Hindlimb muscle (tissue), 1 donor: ENCODE data around the gene SURF1. TPM values are rescaled to one million over a fixed set of nuclear protein-coding genes. Genes with fewer than 3 reads are reported as not detected.
"Not testable (repeated sequence)": the region's sequence is repeated elsewhere in the genome, so short reads cannot be mapped to it uniquely, and the experiment has no call there.

Experiments
- DNase-seq: peaks from one replicate; pipeline ENCODE4 v3.0.0-alpha.2; 2013
- polyA plus RNA-seq: library from polyadenylated mRNA; unstranded; fragments of 120-200 nt; gene quantifications from one replicate; pipeline ENCODE4 v1.2.1, GENCODE V29; 2013; ENCODE audit not compliant: insufficient read length

SURF1 gene
- polyA plus RNA-seq, 1 donor: 35.5 TPM

DNA sequence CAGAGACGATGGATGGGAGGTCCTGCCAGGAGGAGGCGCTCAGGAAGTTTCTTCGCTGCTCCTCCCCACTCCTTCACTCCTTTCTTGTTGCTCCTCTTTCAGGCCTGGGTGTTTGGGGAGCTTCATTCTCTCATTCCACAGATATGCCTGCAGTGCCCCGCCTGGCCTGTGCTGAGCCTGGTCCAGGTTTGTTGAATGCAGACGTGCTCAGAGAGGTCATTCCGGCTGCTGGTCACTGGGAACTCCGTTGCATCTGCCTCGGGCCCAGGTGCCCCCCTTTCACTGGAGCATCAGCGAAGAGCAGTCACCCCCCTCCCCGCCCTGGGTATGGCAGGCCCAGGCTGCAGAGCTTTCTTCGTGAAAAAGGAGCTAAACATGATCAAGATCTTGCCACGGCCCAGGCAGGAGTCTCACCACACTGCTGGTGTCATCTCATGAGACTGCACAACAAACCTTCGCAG is 35.8 kb downstream of the SURF1 start:
- DNase-seq: no peak

DNA sequence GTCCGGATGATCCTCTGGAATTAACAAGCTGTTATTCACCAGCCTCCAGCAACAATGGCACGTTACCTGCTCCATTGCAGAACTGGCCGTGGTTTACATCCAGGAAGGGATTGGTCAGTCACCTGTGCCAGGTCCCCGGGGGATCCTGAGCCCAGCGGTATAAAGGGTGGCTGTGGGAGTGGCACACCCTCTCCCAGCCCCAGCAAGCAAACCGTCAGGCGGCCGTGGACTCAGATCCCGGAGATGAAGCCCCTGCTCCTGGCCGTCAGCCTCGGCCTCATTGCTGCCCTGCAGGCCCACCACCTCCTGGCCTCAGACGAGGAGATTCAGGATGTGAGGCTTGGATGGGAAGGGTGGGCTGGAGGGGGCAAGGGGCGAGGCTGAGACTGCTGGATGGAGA is 38.7 kb downstream of the SURF1 start:
- DNase-seq: not testable (repeated sequence)

DNA sequence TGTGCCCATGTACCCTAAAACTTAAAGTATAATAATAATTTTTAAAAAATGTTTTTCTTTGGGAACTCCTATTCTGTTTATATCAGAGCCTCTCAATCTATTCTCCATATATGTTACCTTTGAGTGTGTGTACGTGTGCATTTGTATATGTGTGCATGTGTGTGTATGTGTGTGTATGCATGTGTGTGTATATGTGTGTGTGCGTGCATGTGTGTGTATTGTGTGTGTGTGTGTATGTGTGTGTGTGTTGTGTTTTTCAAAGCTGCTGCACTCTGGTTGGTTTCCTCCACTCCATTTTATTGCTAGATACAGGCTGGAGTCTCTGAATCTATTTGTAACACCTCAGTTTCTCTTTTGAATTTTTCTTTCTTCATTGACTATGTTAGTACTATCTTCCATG is 40.3 kb downstream of the SURF1 start:
- DNase-seq: no peak

DNA sequence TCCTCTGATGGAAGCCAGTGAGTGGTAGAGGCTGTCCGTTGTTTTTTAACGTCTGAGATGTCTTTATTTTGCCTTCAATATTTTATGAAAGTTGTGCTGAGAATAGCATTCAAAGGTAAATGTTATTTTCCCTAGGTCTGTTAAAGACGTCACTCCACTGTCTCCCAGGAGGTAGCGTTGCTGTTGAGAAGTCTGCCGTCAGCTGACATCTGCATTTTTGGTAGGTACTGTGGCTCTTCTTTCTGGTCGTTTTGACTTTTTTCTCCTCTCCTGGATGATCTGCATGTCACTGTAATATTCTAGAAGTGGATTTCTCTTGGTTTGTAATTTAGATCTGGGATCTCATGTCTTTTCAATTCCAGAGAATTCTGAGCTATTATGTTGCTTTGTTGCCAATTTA is 46.7 kb downstream of the SURF1 start:
- DNase-seq: no peak

DNA sequence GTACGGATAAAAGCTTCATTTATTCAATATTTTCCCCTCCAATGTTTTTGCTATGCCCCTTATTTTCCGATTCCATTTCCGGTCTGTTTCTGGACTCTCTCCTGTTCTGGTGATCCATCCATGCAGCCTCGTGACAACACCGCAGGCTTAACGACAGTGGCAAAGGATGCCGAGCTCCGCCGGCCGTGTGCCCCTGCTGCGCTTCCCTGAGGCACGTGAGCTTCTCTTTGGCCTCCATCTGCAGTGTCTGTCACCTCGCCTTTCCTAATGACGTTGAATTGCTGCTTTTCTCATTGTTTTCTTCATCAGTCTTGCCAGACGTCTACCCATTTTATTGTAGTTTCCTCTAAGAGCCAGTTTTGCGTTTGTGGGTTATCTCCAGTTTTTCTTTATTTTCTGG is 49.0 kb downstream of the SURF1 start:
- no peak for DNase-seq

DNA sequence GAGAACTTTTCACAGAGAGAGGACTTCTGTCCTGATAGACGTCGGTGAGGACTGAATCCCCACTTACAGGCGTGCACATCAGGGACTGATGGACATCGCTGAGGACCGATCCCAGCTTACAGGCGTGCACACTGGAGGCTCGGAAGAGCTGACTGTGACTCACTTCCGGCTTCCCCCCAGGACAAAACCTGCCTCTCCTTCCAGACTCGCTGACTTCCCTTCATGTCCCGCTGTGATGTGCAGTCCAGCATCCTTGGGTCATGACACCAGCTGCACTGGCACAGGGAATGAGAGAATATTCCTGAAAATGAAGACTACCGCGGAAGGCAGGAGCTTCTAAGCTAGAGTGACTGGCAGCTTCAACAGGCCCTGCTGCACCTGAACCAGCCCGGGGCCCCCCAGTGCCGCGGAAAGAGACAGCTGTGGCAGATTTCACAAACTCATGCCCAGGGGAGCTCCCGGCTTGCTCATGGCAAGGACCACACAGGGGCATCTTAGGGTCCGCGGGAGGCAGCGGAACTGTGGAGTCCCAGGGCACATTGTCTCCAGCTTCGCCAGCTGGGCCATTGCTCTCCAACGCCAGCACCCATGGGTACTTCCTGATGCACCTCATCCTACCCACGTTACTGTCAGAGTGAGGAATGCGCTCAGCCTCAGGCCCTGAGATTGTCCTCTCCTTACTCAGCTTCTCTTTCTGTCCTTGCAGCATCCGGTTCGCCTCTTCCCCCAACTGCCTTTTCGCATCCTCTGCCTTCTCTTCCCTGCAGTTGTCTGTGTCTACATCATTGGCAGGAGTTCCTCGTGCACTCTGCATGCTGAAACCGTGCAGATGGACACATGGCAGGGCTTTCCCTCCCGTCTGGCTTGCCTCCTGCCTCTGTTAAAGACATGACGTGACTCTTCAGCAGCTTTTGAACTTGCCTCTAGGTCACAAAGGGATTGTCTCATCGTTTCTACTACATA is 49.8 kb downstream of the SURF1 start:
- DNase-seq: peak; percentile 51

DNA sequence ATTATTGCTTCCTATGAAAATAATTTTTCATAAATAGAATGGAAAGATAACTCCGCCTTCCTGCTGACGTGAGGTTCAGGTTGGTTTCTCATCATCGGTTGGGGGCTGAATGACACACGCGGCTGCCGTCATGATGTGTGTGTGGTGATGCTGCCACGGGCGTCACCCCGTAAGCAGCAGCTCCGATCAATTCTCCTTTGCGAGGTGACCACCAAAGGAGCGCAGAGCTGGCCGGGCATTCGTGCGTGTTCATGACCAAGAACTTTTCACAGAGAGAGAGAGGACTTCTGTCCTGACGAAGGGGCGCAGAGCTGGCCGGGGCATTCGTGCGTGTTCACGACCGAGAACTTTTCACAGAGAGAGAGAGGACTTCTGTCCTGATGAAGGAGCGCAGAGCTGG is 50.6 kb downstream of the SURF1 start:
- no peak for DNase-seq

DNA sequence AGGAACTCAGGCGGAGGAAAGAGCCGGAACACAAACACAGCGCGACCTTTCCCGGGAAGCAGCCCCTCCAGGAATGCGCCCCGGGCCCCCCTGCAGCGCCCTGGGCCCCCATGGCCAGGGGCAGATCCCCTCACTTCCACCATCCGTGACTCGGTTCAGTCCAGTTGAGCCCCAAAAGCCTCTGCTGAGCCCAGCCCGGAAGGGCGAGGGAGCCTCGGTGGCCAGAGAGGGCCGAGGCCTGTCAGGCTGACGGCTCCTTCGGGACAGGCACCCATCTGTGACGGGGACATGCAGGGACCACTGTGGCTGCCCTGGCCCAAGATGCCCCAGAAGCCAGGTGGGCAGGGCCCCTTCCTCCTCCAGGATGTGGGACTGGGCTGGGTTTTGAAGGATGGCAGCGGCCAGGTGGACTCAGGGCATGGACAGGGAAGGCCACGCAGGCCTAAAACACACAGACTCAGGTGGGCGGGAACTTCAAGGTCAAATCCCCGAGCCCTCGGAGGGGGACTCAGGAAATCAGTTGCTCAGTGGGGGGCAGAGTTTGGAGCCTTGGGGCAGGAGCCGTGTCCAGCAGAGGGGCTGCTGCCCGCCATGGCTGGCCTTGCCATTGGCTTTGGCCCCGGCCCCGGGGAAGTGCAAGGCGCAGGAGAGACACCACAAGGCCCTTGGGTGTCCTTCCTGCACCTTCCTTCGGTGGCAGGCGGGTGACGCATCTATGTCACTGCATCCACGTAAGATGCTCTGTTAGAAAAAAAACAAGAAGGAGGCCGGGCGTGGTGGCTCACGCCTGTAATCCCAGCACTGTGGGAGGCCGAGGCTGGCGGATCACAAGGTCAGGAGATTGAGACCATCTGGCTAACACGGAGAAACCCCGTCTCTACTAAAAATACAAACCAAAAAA is 51.6 kb downstream of the SURF1 start:
- no peak for DNase-seq

DNA sequence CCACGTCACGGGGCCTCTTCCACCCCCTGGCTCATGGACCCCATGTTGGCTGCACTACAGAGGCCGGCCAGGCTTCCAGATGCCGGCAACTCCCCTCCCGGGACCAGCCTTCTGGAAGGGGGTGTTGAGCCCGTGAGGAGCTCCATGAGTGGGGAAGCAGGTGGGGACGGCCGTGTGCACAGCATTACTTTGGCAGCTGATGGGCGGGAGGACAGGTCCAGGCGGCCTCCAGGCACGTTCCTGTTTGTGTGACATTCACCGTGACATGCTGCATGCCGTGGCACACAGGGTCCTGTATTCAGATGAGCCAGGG is 52.2 kb downstream of the SURF1 start:
- no peak for DNase-seq

DNA sequence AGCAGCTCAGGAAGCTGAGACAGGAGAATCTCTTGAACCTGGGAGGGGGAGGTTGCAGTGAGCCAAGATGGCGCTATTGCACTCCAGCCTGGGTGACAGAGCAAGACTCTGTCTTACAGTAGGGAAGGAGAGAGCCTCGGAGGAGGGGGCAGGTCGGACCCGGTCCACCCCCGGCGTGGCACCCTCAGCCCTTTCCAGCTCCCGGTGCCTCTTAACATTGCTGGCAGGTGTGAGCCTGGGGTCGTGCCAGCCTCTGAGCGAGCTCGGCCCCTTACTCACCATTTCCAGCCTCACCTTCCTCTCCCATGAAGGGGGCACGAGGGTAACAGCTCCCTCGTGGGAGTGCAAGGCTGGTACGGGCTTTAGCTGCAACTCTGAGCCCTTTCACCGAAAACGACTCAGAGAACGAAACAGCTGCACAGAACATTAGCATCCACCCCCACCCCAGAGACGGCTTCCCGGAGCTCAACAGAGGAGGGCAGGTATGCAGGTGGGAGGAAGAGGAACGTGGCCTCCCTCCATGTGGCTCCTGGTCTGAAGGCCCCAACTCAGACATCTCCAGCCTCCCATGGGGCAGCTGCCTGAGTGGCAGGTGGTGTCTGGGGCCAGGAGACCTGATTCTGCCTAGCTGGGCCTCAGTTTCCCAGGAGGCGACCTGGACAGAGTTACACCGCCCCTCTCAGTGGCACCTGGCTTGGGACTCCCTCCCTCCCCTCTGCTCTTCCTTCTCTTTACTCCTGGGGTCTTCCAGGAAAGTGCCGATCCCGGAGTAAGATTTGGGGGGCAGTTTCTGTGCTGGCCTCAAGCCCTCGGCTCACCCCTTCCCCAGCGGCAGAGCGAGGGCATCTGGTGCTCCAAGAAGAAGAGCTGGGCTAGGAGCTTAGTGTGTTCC is 52.8 kb downstream of the SURF1 start:
- no peak for DNase-seq

Other genes starting within 250 kb of the SURF1 start
- 56.8 TPM for gene RALGDS, start 235.2 kb downstream of the SURF1 start, polyA plus RNA-seq
- gene GBGT1, start 192.6 kb downstream of the SURF1 start, polyA plus RNA-seq: 5.4 TPM
- not detected for gene OBP2B, start 147.2 kb downstream of the SURF1 start, polyA plus RNA-seq
- gene ABO, start 81.3 kb downstream of the SURF1 start, polyA plus RNA-seq: 4.5 TPM
- 26.1 TPM for gene SURF6, start 20.3 kb downstream of the SURF1 start, polyA plus RNA-seq
- gene MED22, start 8.4 kb downstream of the SURF1 start, polyA plus RNA-seq: 29.2 TPM
- 2,303 TPM for gene RPL7A, start 8.3 kb downstream of the SURF1 start, polyA plus RNA-seq
- 13.9 TPM for gene SURF2, start 63 bp upstream of the SURF1 start, polyA plus RNA-seq
- gene SURF4, start 19.6 kb upstream of the SURF1 start, polyA plus RNA-seq: 89.8 TPM
- gene STKLD1, start 19.9 kb upstream of the SURF1 start, polyA plus RNA-seq: 1.5 TPM
- gene REXO4, start 61.5 kb upstream of the SURF1 start, polyA plus RNA-seq: 43.6 TPM
- 10.4 TPM for gene ADAMTS13, start 65.9 kb upstream of the SURF1 start, polyA plus RNA-seq
- 18.5 TPM for gene CACFD1, start 103.5 kb upstream of the SURF1 start, polyA plus RNA-seq
- gene SLC2A6, start 122.6 kb upstream of the SURF1 start, polyA plus RNA-seq: 0.81 TPM
- 82.7 TPM for gene MYMK, start 168.5 kb upstream of the SURF1 start, polyA plus RNA-seq
- gene ADAMTSL2, start 178.2 kb upstream of the SURF1 start, polyA plus RNA-seq: 4.0 TPM